A673 (cell line): ENCODE results near the gene CCDC102A. TPM values are rescaled to one million over a fixed set of nuclear protein-coding genes. Genes with fewer than 3 reads are reported as not detected.

Experiments
- BruUV-seq: library from RNA; stranded (reverse); fragments of 400-500 nt; replicated peaks from 2 replicates; lab custom pipeline; 2021; lab: Mats Ljungman, UMichigan
- CTCF ChIA-PET: fragments of 300-600 bp; sonication (Branson Sonifier 250); formaldehyde crosslinking; loops from one replicate; lab custom pipeline; 2022; ENCODE audit warnings: antibody characterized with exemption; lab: Charles Lee
- POLR2A ChIA-PET: fragments of 300-600 bp; sonication (Branson Sonifier 250); formaldehyde crosslinking; loops from one replicate; lab custom pipeline; 2022; ENCODE audit warnings: antibody characterized with exemption; ENCODE audit not compliant: low non-redundant PET; lab: Charles Lee
- DNase-seq: peaks from one replicate; pipeline ENCODE4 v3.0.0-alpha.2; 2015; ENCODE audit warnings: low spot score
- H3K27ac ChIP-seq: fragments of 200-600 bp; sonication (generic); 2 replicates; pipeline ENCODE4 v1.5.1; 2016; ENCODE audit warnings: mixed run types, low read depth, mild to moderate bottlenecking, mixed read lengths, antibody characterized with exemption, low read length; ENCODE audit not compliant: poor library complexity, severe bottlenecking
- H3K27me3 ChIP-seq: fragments of 200-600 bp; sonication (generic); replicated peaks from 2 replicates; pipeline ENCODE4 v1.6.1; 2017; ENCODE audit warnings: mixed run types, low read depth, mild to moderate bottlenecking, mixed read lengths, antibody characterized with exemption, low read length; ENCODE audit not compliant: insufficient read depth, poor library complexity
- H3K36me3 ChIP-seq: fragments of 200-600 bp; sonication (generic); 2 replicates; pipeline ENCODE4 v1.6.1; 2016; ENCODE audit warnings: mixed run types, mild to moderate bottlenecking, mixed read lengths, antibody characterized with exemption, low read length; ENCODE audit not compliant: insufficient read depth, poor library complexity, severe bottlenecking
- H3K4me1 ChIP-seq: fragments of 200-600 bp; sonication (generic); 2 replicates; pipeline ENCODE4 v1.6.1; 2017; ENCODE audit warnings: mixed run types, mild to moderate bottlenecking, mixed read lengths, antibody characterized with exemption, low read length; ENCODE audit not compliant: insufficient read depth, poor library complexity, severe bottlenecking
- H3K4me3 ChIP-seq: fragments of 200-600 bp; sonication (generic); 2 replicates; pipeline ENCODE4 v1.5.1; 2016; ENCODE audit warnings: low read depth, mixed run types, mild to moderate bottlenecking, mixed read lengths, low read length; ENCODE audit not compliant: poor library complexity, severe bottlenecking
- H3K9me3 ChIP-seq: fragments of 200-600 bp; sonication (generic); 2 replicates; pipeline ENCODE4 v1.6.1; 2016; ENCODE audit warnings: mixed run types, low read depth, mild to moderate bottlenecking, mixed read lengths, antibody characterized with exemption, low read length; ENCODE audit not compliant: poor library complexity, severe bottlenecking
- CTCF ChIP-seq: fragments of 300-800, 200-600 bp; sonication (generic); conservative IDR thresholded peaks from 2 replicates; pipeline ENCODE4 v1.5.1; 2017; ENCODE audit warnings: low read depth, mild to moderate bottlenecking, antibody characterized with exemption, low read length, moderate library complexity, mixed read lengths
- EZH2 ChIP-seq: fragments of 200-600 bp; sonication (generic); IDR thresholded peaks from 2 replicates; pipeline ENCODE4 v1.6.1; 2017; ENCODE audit warnings: borderline replicate concordance, low read depth, mild to moderate bottlenecking, mixed read lengths, antibody characterized with exemption, low read length; ENCODE audit not compliant: poor library complexity, severe bottlenecking
- intact Hi-C: fragments of 100-400 bp; cut with micrococcal nuclease; formaldehyde crosslinking; loops from one replicate; pipeline ENCODE4 v1.10.0; 2022; ENCODE audit not compliant: unreplicated experiment
- total RNA-seq: library from RNA; stranded (reverse); gene quantifications from 2 replicates; pipeline ENCODE4 v1.2.3, GENCODE V29; 2021

CCDC102A gene
- total RNA-seq, 1 experiment from 2014 or later: 10.3 TPM

- H3K27ac ChIP-seq: no peak overlapping the region
- ChIA-PET POLR2A (interaction anchor here (0.6 kb wide), 1 partner anchor 9 kb away, joined by 5 read pairs; no protein-coding TSS in a partner anchor), CTCF (interaction anchor here (0.7 kb wide), 2 partner anchors 118 to 576 kb away, joined by 4 read pairs; partner anchors contain the start of gene CCL17)
- no peak for DNase-seq
- no peaks in the 10 kb centered on the region for H3K27me3 ChIP-seq
- no peaks in the 10 kb centered on the region for H3K9me3 ChIP-seq
- no peaks in the 10 kb centered on the region for H3K4me1 ChIP-seq
- BruUV-seq: no TSS peak
- TF ChIP-seq EZH2: no peak
- no peak for TF ChIP-seq CTCF
- intact Hi-C loops: no loop called here
- no peaks in the 10 kb centered on the region for H3K36me3 ChIP-seq
- H3K4me3 ChIP-seq: no peak overlapping the region
Measured at GRCh38 chr16:57522960-57523359, 13.4 kb downstream of the CCDC102A start.

- no peaks in the 10 kb centered on the region for H3K9me3 ChIP-seq
- BruUV-seq: no TSS peak
- H3K4me3 ChIP-seq: no peak overlapping the region
- intact Hi-C loops: loop anchor here (1.0 to 2.0 kb wide), 3 partner anchors 57 to 220 kb away; partner anchors contain the start of gene POLR2C
- ChIA-PET CTCF (interaction anchor here (0.7 to 1.9 kb wide), 7 partner anchors 9 to 219 kb away, joined by 3 to 12 read pairs (median 5); partner anchors contain the start of genes CIAPIN1, COQ9 and POLR2C), POLR2A (no interaction called here)
- no peak overlapping the region for H3K27ac ChIP-seq
- no peaks in the 10 kb centered on the region for H3K36me3 ChIP-seq
- DNase-seq: peak; percentile 80
- TF ChIP-seq EZH2: no peak
- TF ChIP-seq CTCF: peak; percentile 98
- no peaks in the 10 kb centered on the region for H3K27me3 ChIP-seq
- H3K4me1 ChIP-seq: no peaks in the 10 kb centered on the region
Measured at GRCh38 chr16:57519796-57520360, 16.5 kb downstream of the CCDC102A start.

GRCh38 chr16:57518922-57519321 lies 17.4 kb downstream of the CCDC102A start:
- intact Hi-C loops: loop anchor here (1.0 to 2.0 kb wide), 3 partner anchors 56 to 219 kb away; partner anchors contain the start of gene POLR2C
- CTCF ChIA-PET: interaction anchor here (0.6 to 1.9 kb wide), 3 partner anchors 8 to 627 kb away, joined by 3 to 12 read pairs (median 3); no protein-coding TSS in a partner anchor
- Histone ChIP-seq H3K27me3 (no peaks in the 10 kb centered on the region), H3K9me3 (no peaks in the 10 kb centered on the region), H3K4me3 (no peak overlapping the region), H3K27ac (no peak overlapping the region), H3K36me3 (no peaks in the 10 kb centered on the region), H3K4me1 (peaks cover 2% of the 10 kb centered on the region)
- DNase-seq: no peak
- BruUV-seq: no TSS peak
- POLR2A ChIA-PET: no interaction called here
- TF ChIP-seq CTCF (no peak), EZH2 (no peak)
